ENCODE results near the gene LENG8.
A peak's percentile ranks its signal among the peaks of the same experiment; 100 is the strongest.

The LENG8 gene

GRCh38 chr19:54448774-54449700, at the start of gene LENG8:
LENG8 (plus strand) TSS chr19:54449199; CDS start chr19:54451345, 2,146 bp downstream.
- Histone ChIP-seq H3K9ac (ENCODE audit: low read depth in 1 of 2, low read length in 2 of 2) (peak within 1 kb of the TSS; percentile 99), H3K9me3 (ENCODE audit: control insufficient read depth in 1 of 2, low read length in 2 of 2) (no peaks in the 10 kb centered on the region), H3K4me3 (ENCODE audit: low read depth in 1 of 2, low read length in 2 of 2) (peak within 1 kb of the TSS; percentile 85 to 99), H3K27ac (ENCODE audit: low read depth, low read length) (peak within 1 kb of the TSS; percentile 100), H3K27me3 (ENCODE audit: control insufficient read depth in 1 of 2, insufficient read depth in 2 of 2, low read length in 2 of 2) (no peaks in the 10 kb centered on the region), H3K36me3 (ENCODE audit: control insufficient read depth in 1 of 2, insufficient read depth in 2 of 2, low read length in 2 of 2) (peaks cover 28 to 41% of the 10 kb centered on the region in 2 donors), H3K4me1 (ENCODE audit: control insufficient read depth in 1 of 2, insufficient read depth in 2 of 2, low read length in 2 of 2) (peaks cover 39 to 47% of the 10 kb centered on the region in 2 donors)

GRCh38 chr19:54400913-54401312, 48.1 kb upstream of the LENG8 start:
- no peaks in the 10 kb centered on the region for H3K36me3 ChIP-seq (ENCODE audit: control insufficient read depth in 1 of 2, insufficient read depth in 2 of 2, low read length in 2 of 2)
- H3K9me3 ChIP-seq (ENCODE audit: control insufficient read depth in 1 of 2, low read length in 2 of 2): no peaks in the 10 kb centered on the region
- H3K9ac ChIP-seq (ENCODE audit: low read depth in 1 of 2, low read length in 2 of 2): no peak overlapping the region
- H3K4me1 ChIP-seq (ENCODE audit: control insufficient read depth in 1 of 2, insufficient read depth in 2 of 2, low read length in 2 of 2): no peaks in the 10 kb centered on the region
- no peaks in the 10 kb centered on the region for H3K27me3 ChIP-seq (ENCODE audit: control insufficient read depth in 1 of 2, insufficient read depth in 2 of 2, low read length in 2 of 2)
- H3K27ac ChIP-seq (ENCODE audit: low read depth, low read length): no peak overlapping the region
- H3K4me3 ChIP-seq (ENCODE audit: low read depth in 1 of 2, low read length in 2 of 2): no peak overlapping the region

GRCh38 chr19:54403054-54403453, 45.9 kb upstream of the LENG8 start:
- no peaks in the 10 kb centered on the region for H3K9me3 ChIP-seq (ENCODE audit: control insufficient read depth in 1 of 2, low read length in 2 of 2)
- H3K27me3 ChIP-seq (ENCODE audit: control insufficient read depth in 1 of 2, insufficient read depth in 2 of 2, low read length in 2 of 2): no peaks in the 10 kb centered on the region
- no peak overlapping the region for H3K4me3 ChIP-seq (ENCODE audit: low read depth in 1 of 2, low read length in 2 of 2)
- H3K9ac ChIP-seq (ENCODE audit: low read depth in 1 of 2, low read length in 2 of 2): no peak overlapping the region
- H3K36me3 ChIP-seq (ENCODE audit: control insufficient read depth in 1 of 2, insufficient read depth in 2 of 2, low read length in 2 of 2): no peaks in the 10 kb centered on the region
- no peak overlapping the region for H3K27ac ChIP-seq (ENCODE audit: low read depth, low read length)
- no peaks in the 10 kb centered on the region for H3K4me1 ChIP-seq (ENCODE audit: control insufficient read depth in 1 of 2, insufficient read depth in 2 of 2, low read length in 2 of 2)

DNA sequence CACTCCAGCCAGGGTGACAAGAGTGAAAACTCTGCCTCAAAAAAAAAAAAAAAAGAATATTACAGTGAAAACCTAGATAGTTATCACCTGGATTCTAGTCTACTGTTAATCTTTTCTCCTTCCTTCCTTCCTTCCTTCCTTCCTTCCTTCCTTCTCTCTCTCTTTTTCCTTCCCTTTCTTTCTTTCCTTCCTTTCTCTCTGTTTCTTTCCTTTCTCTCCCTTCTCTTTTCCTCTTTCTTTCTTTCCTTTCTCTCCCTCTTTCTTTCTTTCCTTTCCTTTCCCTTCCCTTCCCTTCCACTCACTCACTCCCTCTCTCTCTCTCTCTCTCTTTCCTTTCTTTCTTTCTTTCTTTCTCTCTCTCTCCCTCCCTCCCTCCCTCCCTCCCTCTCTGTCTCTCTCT, 43.4 kb upstream of the LENG8 start:
- Histone ChIP-seq H3K9ac (ENCODE audit: low read depth in 1 of 2, low read length in 2 of 2) (no peak overlapping the region), H3K27me3 (ENCODE audit: control insufficient read depth in 1 of 2, insufficient read depth in 2 of 2, low read length in 2 of 2) (peaks cover 0 to 4% of the 10 kb centered on the region in 2 donors), H3K4me3 (ENCODE audit: low read depth in 1 of 2, low read length in 2 of 2) (no peak overlapping the region), H3K4me1 (ENCODE audit: control insufficient read depth in 1 of 2, insufficient read depth in 2 of 2, low read length in 2 of 2) (no peaks in the 10 kb centered on the region), H3K27ac (ENCODE audit: low read depth, low read length) (no peak overlapping the region), H3K36me3 (ENCODE audit: control insufficient read depth in 1 of 2, insufficient read depth in 2 of 2, low read length in 2 of 2) (no peaks in the 10 kb centered on the region), H3K9me3 (ENCODE audit: control insufficient read depth in 1 of 2, low read length in 2 of 2) (no peaks in the 10 kb centered on the region)

DNA sequence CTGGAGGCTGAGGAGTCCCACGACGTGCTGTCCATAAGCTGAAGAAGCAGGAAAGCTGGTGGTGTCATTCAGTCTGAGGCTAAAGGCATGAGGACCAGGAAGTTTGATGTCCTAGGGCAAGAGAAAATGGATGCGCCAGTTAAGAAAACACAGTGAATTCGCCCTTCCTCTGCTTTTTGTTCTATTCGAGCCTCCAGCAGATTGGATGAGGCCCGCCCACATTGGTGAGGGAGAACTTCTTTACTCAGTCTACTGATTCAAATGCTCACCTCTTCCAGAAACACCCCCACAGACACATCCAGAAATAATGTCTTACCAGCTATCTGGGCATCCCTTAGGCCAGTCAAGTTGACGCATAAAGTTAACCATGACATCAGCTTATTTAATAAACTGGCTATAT, 41.2 kb upstream of the LENG8 start:
- Histone ChIP-seq H3K36me3 (ENCODE audit: control insufficient read depth in 1 of 2, insufficient read depth in 2 of 2, low read length in 2 of 2) (no peaks in the 10 kb centered on the region), H3K4me1 (ENCODE audit: control insufficient read depth in 1 of 2, insufficient read depth in 2 of 2, low read length in 2 of 2) (no peaks in the 10 kb centered on the region), H3K27ac (ENCODE audit: low read depth, low read length) (no peak overlapping the region), H3K4me3 (ENCODE audit: low read depth in 1 of 2, low read length in 2 of 2) (no peak overlapping the region), H3K27me3 (ENCODE audit: control insufficient read depth in 1 of 2, insufficient read depth in 2 of 2, low read length in 2 of 2) (peaks cover 0 to 4% of the 10 kb centered on the region in 2 donors), H3K9ac (ENCODE audit: low read depth in 1 of 2, low read length in 2 of 2) (no peak overlapping the region), H3K9me3 (ENCODE audit: control insufficient read depth in 1 of 2, low read length in 2 of 2) (no peaks in the 10 kb centered on the region)

DNA sequence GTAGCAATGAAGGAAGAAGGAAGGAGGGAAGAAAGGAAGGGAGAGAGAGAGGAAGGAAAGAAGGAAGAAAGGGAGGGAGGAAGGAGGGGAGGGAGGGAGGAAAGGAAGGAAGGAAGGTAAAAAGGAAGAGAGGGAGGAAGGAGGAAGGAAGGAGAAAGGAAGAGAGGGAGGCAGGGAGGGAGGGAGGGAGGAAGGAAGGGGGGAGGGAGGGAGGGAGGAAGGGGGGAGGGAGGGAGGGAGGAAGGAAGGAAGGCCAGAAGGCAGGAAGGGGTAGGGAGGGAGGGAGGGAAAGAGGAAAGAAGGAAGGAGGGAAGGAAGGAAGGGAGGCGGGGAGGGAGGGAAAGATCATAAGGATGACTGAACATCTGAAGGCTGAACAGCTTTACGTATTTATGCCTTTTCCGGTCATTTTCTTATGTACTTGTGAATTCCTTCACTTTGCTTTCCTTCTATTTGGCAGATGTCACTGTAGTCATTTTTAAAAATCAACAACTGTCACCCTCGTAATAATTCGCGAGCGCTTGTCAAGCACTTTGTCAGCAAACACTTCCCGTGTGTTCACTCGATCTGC, 40.5 kb upstream of the LENG8 start:
- no peak overlapping the region for H3K27ac ChIP-seq (ENCODE audit: low read depth, low read length)
- no peaks in the 10 kb centered on the region for H3K4me1 ChIP-seq (ENCODE audit: control insufficient read depth in 1 of 2, insufficient read depth in 2 of 2, low read length in 2 of 2)
- H3K4me3 ChIP-seq (ENCODE audit: low read depth in 1 of 2, low read length in 2 of 2): no peak overlapping the region
- peaks cover 0 to 4% of the 10 kb centered on the region in 2 donors for H3K27me3 ChIP-seq (ENCODE audit: control insufficient read depth in 1 of 2, insufficient read depth in 2 of 2, low read length in 2 of 2)
- no peaks in the 10 kb centered on the region for H3K9me3 ChIP-seq (ENCODE audit: control insufficient read depth in 1 of 2, low read length in 2 of 2)
- H3K9ac ChIP-seq (ENCODE audit: low read depth in 1 of 2, low read length in 2 of 2): no peak overlapping the region
- H3K36me3 ChIP-seq (ENCODE audit: control insufficient read depth in 1 of 2, insufficient read depth in 2 of 2, low read length in 2 of 2): no peaks in the 10 kb centered on the region

GRCh38 chr19:54411033-54411432, 38.0 kb upstream of the LENG8 start:
- H3K4me1 ChIP-seq (ENCODE audit: control insufficient read depth in 1 of 2, insufficient read depth in 2 of 2, low read length in 2 of 2): no peaks in the 10 kb centered on the region
- no peak overlapping the region for H3K4me3 ChIP-seq (ENCODE audit: low read depth in 1 of 2, low read length in 2 of 2)
- H3K27ac ChIP-seq (ENCODE audit: low read depth, low read length): no peak overlapping the region
- H3K27me3 ChIP-seq (ENCODE audit: control insufficient read depth in 1 of 2, insufficient read depth in 2 of 2, low read length in 2 of 2): peaks cover 5 to 15% of the 10 kb centered on the region in 2 donors
- H3K36me3 ChIP-seq (ENCODE audit: control insufficient read depth in 1 of 2, insufficient read depth in 2 of 2, low read length in 2 of 2): no peaks in the 10 kb centered on the region
- no peaks in the 10 kb centered on the region for H3K9me3 ChIP-seq (ENCODE audit: control insufficient read depth in 1 of 2, low read length in 2 of 2)
- H3K9ac ChIP-seq (ENCODE audit: low read depth in 1 of 2, low read length in 2 of 2): no peak overlapping the region

GRCh38 chr19:54412877-54413276, 36.1 kb upstream of the LENG8 start:
- H3K27ac ChIP-seq (ENCODE audit: low read depth, low read length): no peak overlapping the region
- H3K4me1 ChIP-seq (ENCODE audit: control insufficient read depth in 1 of 2, insufficient read depth in 2 of 2, low read length in 2 of 2): peaks cover under 1 to 8% of the 10 kb centered on the region in 2 donors
- H3K36me3 ChIP-seq (ENCODE audit: control insufficient read depth in 1 of 2, insufficient read depth in 2 of 2, low read length in 2 of 2): no peaks in the 10 kb centered on the region
- H3K27me3 ChIP-seq (ENCODE audit: control insufficient read depth in 1 of 2, insufficient read depth in 2 of 2, low read length in 2 of 2): peaks cover 23 to 33% of the 10 kb centered on the region in 2 donors
- H3K9ac ChIP-seq (ENCODE audit: low read depth in 1 of 2, low read length in 2 of 2): no peak overlapping the region
- H3K4me3 ChIP-seq (ENCODE audit: low read depth in 1 of 2, low read length in 2 of 2): no peak overlapping the region
- H3K9me3 ChIP-seq (ENCODE audit: control insufficient read depth in 1 of 2, low read length in 2 of 2): no peaks in the 10 kb centered on the region

- Histone ChIP-seq H3K27me3 (ENCODE audit: control insufficient read depth in 1 of 2, insufficient read depth in 2 of 2, low read length in 2 of 2) (peaks cover 23 to 38% of the 10 kb centered on the region in 2 donors), H3K27ac (ENCODE audit: low read depth, low read length) (no peak overlapping the region), H3K4me1 (ENCODE audit: control insufficient read depth in 1 of 2, insufficient read depth in 2 of 2, low read length in 2 of 2) (peaks cover 3 to 9% of the 10 kb centered on the region in 2 donors), H3K36me3 (ENCODE audit: control insufficient read depth in 1 of 2, insufficient read depth in 2 of 2, low read length in 2 of 2) (no peaks in the 10 kb centered on the region), H3K9me3 (ENCODE audit: control insufficient read depth in 1 of 2, low read length in 2 of 2) (no peaks in the 10 kb centered on the region), H3K9ac (ENCODE audit: low read depth in 1 of 2, low read length in 2 of 2) (no peak overlapping the region), H3K4me3 (ENCODE audit: low read depth in 1 of 2, low read length in 2 of 2) (no peak overlapping the region)
Measured at GRCh38 chr19:54414156-54414555, 34.8 kb upstream of the LENG8 start.

DNA sequence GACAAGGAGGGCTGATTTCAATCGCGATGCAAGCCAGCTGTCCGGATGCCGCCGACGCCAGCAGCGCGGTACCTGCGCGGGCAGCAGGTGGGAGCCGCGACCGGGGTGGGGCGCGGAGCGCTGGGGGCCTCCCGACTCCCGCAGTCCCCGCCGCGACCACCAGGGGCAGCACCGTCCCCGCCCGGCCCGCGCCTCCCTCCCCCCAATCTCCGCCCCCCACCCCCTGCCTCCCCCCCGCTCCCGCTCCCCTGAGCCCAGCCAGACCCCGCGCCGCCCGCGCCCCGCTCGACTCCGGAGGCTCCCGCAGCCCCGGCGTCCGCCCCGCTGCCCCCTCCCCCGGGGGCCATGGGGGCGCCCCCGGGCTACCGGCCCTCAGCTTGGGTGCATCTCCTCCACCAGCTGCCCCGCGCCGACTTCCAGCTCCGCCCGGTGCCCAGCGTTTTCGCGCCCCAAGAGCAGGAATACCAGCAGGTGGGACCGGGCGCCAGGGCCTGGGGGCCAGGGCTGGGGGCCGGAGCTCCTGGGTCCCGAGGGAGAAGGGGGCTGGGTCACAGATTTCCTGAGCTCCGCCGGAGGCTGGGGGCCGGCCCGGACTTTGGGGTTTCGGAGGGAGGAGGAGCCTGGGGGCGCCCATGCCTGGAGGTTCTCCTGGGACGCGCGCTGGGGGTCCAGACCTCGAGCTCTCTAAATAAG, 33.6 kb upstream of the LENG8 start, which contains the start of gene TTYH1:
Gene TTYH1 (plus strand): TSS at position 257 of the 693 bp plus-strand sequence. CDS start 89 bp downstream, at position 346.
- H3K9me3 ChIP-seq (ENCODE audit: control insufficient read depth in 1 of 2, low read length in 2 of 2): no peaks in the 10 kb centered on the region
- H3K9ac ChIP-seq (ENCODE audit: low read depth in 1 of 2, low read length in 2 of 2): no peak within 1 kb of the TSS
- H3K27ac ChIP-seq (ENCODE audit: low read depth, low read length): no peak within 1 kb of the TSS
- H3K4me1 ChIP-seq (ENCODE audit: control insufficient read depth in 1 of 2, insufficient read depth in 2 of 2, low read length in 2 of 2): peaks cover 3 to 9% of the 10 kb centered on the region in 2 donors
- no peak within 1 kb of the TSS for H3K4me3 ChIP-seq (ENCODE audit: low read depth in 1 of 2, low read length in 2 of 2)
- H3K36me3 ChIP-seq (ENCODE audit: control insufficient read depth in 1 of 2, insufficient read depth in 2 of 2, low read length in 2 of 2): no peaks in the 10 kb centered on the region
- H3K27me3 ChIP-seq (ENCODE audit: control insufficient read depth in 1 of 2, insufficient read depth in 2 of 2, low read length in 2 of 2): peaks cover 32 to 38% of the 10 kb centered on the region in 2 donors

Data from duodenal mucosa (tissue), 2 donors.